ENCODE results near the gene CLEC9A. TPM values are rescaled to one million over a fixed set of nuclear protein-coding genes. Genes with fewer than 3 reads are reported as not detected.

CLEC9A gene
- total and polyA plus RNA-seq, 9 of the 15 experiments (the other 6 are each of a cell fraction or from before 2014, with no cell fraction given) = not detected

DNA sequence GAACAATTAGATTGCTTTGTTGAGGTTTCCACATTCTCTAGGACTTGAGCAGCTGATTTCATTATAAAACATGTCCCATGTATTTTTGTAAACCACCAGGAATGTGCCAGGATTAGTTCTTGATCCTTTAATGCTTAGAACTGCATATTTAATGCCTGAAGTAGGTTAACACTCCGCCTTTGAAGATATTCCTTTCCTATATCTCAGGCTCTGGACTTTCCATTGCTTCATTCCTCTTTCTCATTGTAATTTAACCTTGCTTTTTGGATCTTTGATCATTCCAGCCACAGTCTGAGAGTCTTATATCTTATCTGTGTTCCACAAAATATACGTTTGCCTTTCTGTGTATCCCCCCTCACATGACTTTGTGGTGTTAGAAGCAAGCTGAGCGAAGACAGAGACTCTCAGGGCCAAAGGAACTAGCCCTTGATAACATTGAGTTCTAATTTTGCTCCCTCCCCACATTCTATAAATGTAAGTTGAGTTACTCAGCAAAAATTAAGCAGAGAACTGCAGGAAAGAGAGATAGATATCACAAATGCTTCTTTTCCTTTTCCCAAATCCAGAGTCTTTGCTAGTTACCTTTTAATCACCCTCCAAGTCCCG lies 29.2 kb upstream of the CLEC9A start (continued):
- TF ChIP-seq ZNF24 (IDR thresholded peaks at IDR 0.05) (no peak), ZC3H4 (CRISPR knock-in tag; IDR thresholded peaks at IDR 0.05; ENCODE audit: borderline replicate concordance) (no peak), ZNF717 (CRISPR knock-in tag; IDR thresholded peaks at IDR 0.05) (no peak), NCOR1 (IDR thresholded peaks at IDR 0.05) (no peak), RBFOX2 (IDR thresholded peaks at IDR 0.05; ENCODE audit: low read depth, low read length) (no peak), ZNF121 (CRISPR knock-in tag; conservative IDR thresholded peaks at IDR 0.05) (no peak), PTTG1 (tag; IDR thresholded peaks at IDR 0.05; ENCODE audit: low read depth) (no peak), DIDO1 (tag; IDR thresholded peaks at IDR 0.05; ENCODE audit: low read depth) (no peak)
- TF ChIP-seq, protein P1, sequence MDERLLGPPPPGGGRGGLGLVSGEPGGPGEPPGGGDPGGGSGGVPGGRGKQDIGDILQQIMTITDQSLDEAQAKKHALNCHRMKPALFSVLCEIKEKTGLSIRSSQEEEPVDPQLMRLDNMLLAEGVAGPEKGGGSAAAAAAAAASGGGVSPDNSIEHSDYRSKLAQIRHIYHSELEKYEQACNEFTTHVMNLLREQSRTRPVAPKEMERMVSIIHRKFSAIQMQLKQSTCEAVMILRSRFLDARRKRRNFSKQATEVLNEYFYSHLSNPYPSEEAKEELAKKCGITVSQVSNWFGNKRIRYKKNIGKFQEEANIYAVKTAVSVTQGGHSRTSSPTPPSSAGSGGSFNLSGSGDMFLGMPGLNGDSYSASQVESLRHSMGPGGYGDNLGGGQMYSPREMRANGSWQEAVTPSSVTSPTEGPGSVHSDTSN (CRISPR knock-in tag; IDR thresholded peaks at IDR 0.05; ENCODE audit: low read depth) = no peak
- TF ChIP-seq, protein P1 (tag; conservative IDR thresholded peaks at IDR 0.05; ENCODE audit: low read depth) = no peak
- TF ChIP-seq, protein P2, sequence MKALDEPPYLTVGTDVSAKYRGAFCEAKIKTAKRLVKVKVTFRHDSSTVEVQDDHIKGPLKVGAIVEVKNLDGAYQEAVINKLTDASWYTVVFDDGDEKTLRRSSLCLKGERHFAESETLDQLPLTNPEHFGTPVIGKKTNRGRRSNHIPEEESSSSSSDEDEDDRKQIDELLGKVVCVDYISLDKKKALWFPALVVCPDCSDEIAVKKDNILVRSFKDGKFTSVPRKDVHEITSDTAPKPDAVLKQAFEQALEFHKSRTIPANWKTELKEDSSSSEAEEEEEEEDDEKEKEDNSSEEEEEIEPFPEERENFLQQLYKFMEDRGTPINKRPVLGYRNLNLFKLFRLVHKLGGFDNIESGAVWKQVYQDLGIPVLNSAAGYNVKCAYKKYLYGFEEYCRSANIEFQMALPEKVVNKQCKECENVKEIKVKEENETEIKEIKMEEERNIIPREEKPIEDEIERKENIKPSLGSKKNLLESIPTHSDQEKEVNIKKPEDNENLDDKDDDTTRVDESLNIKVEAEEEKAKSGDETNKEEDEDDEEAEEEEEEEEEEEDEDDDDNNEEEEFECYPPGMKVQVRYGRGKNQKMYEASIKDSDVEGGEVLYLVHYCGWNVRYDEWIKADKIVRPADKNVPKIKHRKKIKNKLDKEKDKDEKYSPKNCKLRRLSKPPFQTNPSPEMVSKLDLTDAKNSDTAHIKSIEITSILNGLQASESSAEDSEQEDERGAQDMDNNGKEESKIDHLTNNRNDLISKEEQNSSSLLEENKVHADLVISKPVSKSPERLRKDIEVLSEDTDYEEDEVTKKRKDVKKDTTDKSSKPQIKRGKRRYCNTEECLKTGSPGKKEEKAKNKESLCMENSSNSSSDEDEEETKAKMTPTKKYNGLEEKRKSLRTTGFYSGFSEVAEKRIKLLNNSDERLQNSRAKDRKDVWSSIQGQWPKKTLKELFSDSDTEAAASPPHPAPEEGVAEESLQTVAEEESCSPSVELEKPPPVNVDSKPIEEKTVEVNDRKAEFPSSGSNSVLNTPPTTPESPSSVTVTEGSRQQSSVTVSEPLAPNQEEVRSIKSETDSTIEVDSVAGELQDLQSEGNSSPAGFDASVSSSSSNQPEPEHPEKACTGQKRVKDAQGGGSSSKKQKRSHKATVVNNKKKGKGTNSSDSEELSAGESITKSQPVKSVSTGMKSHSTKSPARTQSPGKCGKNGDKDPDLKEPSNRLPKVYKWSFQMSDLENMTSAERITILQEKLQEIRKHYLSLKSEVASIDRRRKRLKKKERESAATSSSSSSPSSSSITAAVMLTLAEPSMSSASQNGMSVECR (CRISPR knock-in tag; IDR thresholded peaks at IDR 0.05) = no peak
